Mesenchymal stem cell (in vitro differentiated cells and primary cell): ENCODE results near the gene LINGO4.

ENCODE experiments used
- DNase-seq: peaks from one replicate; pipeline ENCODE4 v3.0.0-alpha.2; 2013
- H2AFZ ChIP-seq: one replicate; pipeline ENCODE4 v1.6.1; 2013; ENCODE audit warnings: low read depth, mild to moderate bottlenecking, control low read depth, inconsistent platforms, low read length, moderate library complexity
- H2AK5ac ChIP-seq: 2 replicates; pipeline ENCODE4 v1.6.1; 2013; ENCODE audit warnings: low read length, moderate library complexity, mild to moderate bottlenecking, inconsistent platforms; ENCODE audit not compliant: severe bottlenecking
- H2BK120ac ChIP-seq: one replicate; pipeline ENCODE4 v1.6.1; 2013; ENCODE audit warnings: low read depth, mild to moderate bottlenecking, inconsistent platforms, low read length, moderate library complexity
- H2BK12ac ChIP-seq, 2 experiments: one replicate each; pipeline ENCODE4 v1.6.1; 2013; ENCODE audit warnings: inconsistent platforms in 2 of 2, low read length in 2 of 2, mild to moderate bottlenecking in 2 of 2, moderate library complexity in 2 of 2, control low read depth in 1 of 2
- H2BK15ac ChIP-seq: one replicate; pipeline ENCODE4 v1.6.1; 2013; ENCODE audit warnings: mild to moderate bottlenecking, low read depth, inconsistent platforms; ENCODE audit not compliant: poor library complexity, severe bottlenecking
- H2BK5ac ChIP-seq: 2 replicates; pipeline ENCODE4 v1.6.1; 2013; ENCODE audit warnings: low read depth, mild to moderate bottlenecking, low read length, control low read depth, inconsistent platforms; ENCODE audit not compliant: poor library complexity, severe bottlenecking
- H3K14ac ChIP-seq, 2 experiments: one replicate each; pipeline ENCODE4 v1.6.1; 2013; ENCODE audit warnings: inconsistent platforms in 2 of 2, low read length in 2 of 2, control low read depth in 1 of 2, mild to moderate bottlenecking in 1 of 2, moderate library complexity in 1 of 2
- H3K18ac ChIP-seq, 2 experiments: one replicate each; pipeline ENCODE4 v1.6.1; 2013; ENCODE audit warnings: inconsistent platforms in 2 of 2, low read length in 2 of 2, control low read depth in 1 of 2, low read depth in 1 of 2, mild to moderate bottlenecking in 1 of 2
- H3K23ac ChIP-seq, 2 experiments: one replicate each; pipeline ENCODE4 v1.6.1; 2013; ENCODE audit warnings: inconsistent platforms in 2 of 2, low read length in 2 of 2, mild to moderate bottlenecking in 2 of 2, moderate library complexity in 2 of 2, control low read depth in 1 of 2
- H3K27ac ChIP-seq: 2 replicates; pipeline ENCODE4 v1.5.1; 2013; ENCODE audit warnings: mild to moderate bottlenecking, moderate library complexity, low read length, control low read depth, inconsistent platforms; ENCODE audit not compliant: poor library complexity, severe bottlenecking
- H3K27me3 ChIP-seq, 2 experiments: 2 replicates each; pipeline versions ENCODE4 v1.6.1 to v1.7.0; 2013; ENCODE audit warnings: low read length in 2 of 2, mild to moderate bottlenecking in 2 of 2, moderate library complexity in 2 of 2, control low read depth in 1 of 2, inconsistent platforms in 1 of 2; ENCODE audit not compliant: control insufficient read depth in 1 of 2, insufficient read depth in 1 of 2
- H3K36me3 ChIP-seq, 2 experiments: 2 replicates each; pipeline versions ENCODE4 v1.6.1 to v1.7.0; 2013; ENCODE audit warnings: low read length in 2 of 2, control low read depth in 1 of 2, inconsistent platforms in 1 of 2, low read depth in 1 of 2, mild to moderate bottlenecking in 1 of 2; ENCODE audit not compliant: insufficient read depth in 2 of 2, control insufficient read depth in 1 of 2
- H3K4ac ChIP-seq, 2 experiments: one replicate each; pipeline ENCODE4 v1.6.1; 2013; ENCODE audit warnings: inconsistent platforms in 2 of 2, low read length in 2 of 2, mild to moderate bottlenecking in 2 of 2, moderate library complexity in 2 of 2, control low read depth in 1 of 2, low read depth in 1 of 2
- H3K4me1 ChIP-seq: 2 replicates; pipeline ENCODE4 v1.6.1; 2013; ENCODE audit warnings: low read depth, low read length, control low read depth; ENCODE audit not compliant: control insufficient read depth, insufficient read depth
- H3K4me2 ChIP-seq: 2 replicates; pipeline ENCODE4 v1.6.1; 2013; ENCODE audit warnings: low read length, mild to moderate bottlenecking, inconsistent platforms; ENCODE audit not compliant: poor library complexity, severe bottlenecking
- H3K4me3 ChIP-seq, 2 experiments: 2 replicates each; pipeline versions ENCODE4 v1.5.1 to v1.7.0; 2013; ENCODE audit warnings: low read length in 2 of 2, mild to moderate bottlenecking in 2 of 2, control low read depth in 1 of 2, low read depth in 1 of 2; ENCODE audit not compliant: insufficient read depth in 1 of 2
- H3K79me1 ChIP-seq: replicated peaks from 2 replicates; pipeline ENCODE4 v1.6.1; 2013; ENCODE audit warnings: mild to moderate bottlenecking, control low read depth, low read length, inconsistent platforms; ENCODE audit not compliant: poor library complexity, severe bottlenecking
- H3K9ac ChIP-seq: 2 replicates; pipeline ENCODE4 v1.7.0; 2013; ENCODE audit warnings: mild to moderate bottlenecking, low read length, moderate library complexity
- H3K9me3 ChIP-seq: 2 replicates; pipeline ENCODE4 v1.7.0; 2013; ENCODE audit warnings: mild to moderate bottlenecking, low read length; ENCODE audit not compliant: control insufficient read depth
- H4K8ac ChIP-seq: one replicate; pipeline ENCODE4 v1.6.1; 2013; ENCODE audit warnings: inconsistent platforms, mild to moderate bottlenecking, low read length, moderate library complexity
- H4K91ac ChIP-seq: one replicate; pipeline ENCODE4 v1.6.1; 2013; ENCODE audit warnings: mild to moderate bottlenecking, low read length, inconsistent platforms
- WGBS: methylation state at CpG from one replicate; pipeline ENCODE4 v1.1.7; 2013; ENCODE audit warnings: mixed read lengths; 5-methylcytosine and 5-hydroxymethylcytosine counted together

LINGO4 gene

DNA sequence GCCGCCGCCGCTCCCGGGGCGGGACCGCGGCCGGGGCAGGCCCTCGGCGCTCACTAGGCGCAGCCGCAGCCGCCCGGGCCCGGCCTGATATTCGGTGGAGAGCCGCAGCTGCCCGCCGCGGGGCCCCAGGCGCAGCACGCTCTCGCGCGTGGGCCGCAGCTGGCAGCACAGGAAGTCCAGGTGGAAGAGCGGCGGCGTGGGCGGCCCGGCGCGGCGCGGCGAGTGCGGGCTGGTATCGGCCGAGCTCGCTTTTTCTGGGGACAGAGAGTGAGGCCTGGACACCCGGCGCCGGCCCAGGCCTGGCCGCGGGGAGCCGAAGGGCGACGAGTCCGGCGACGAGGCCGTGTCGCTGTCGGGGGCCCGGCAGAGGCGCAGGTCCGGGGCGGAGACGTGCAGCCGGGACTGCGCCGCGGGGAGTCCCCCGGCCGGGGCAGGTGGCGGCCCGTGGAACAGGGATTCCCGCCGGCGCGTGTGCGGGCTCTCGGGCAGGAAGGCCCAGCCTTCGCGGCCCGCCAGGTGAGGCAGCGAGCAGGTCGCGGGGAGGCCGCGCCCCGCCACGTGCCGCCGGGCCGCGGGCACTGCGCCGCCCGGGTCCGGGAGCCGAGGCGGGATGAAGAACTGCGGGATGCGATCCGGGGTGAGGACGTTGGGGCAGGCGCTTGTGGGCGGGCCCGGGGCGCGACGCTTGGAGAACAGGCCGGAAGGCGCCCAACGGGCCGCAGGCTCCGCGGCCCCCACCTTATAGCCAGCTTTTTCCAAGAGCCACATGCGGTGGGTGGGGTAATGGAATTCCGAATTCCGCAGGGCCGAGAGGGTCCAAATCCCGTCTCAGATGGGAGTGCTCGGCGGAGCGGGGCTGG lies 33.2 kb upstream of the LINGO4 start:
- Histone ChIP-seq H3K4me2 (peak overlapping the region; percentile 79), H3K18ac (no peak overlapping the region), H3K14ac (no peak overlapping the region), H2AFZ (peak overlapping the region; percentile 1), H3K79me1 (no peaks in the 10 kb centered on the region), H3K9ac (peak overlapping the region; percentile 18), H3K36me3 (no peaks in the 10 kb centered on the region), H4K8ac (no peak overlapping the region), H2BK5ac (no peak overlapping the region), H3K4me3 (peak overlapping the region; percentile 43 to 51), H3K4ac (no peak overlapping the region), H2AK5ac (no peak overlapping the region), H3K23ac (peak overlapping the region in 1 of 2 experiments; percentile 65), H3K4me1 (peaks cover 20% of the 10 kb centered on the region), H3K9me3 (no peaks in the 10 kb centered on the region), H3K27ac (no peak overlapping the region), H2BK15ac (no peak overlapping the region), H2BK120ac (no peak overlapping the region), H2BK12ac (no peak overlapping the region), H3K27me3 (peaks cover 41 to 43% of the 10 kb centered on the region in 2 experiments), H4K91ac (no peak overlapping the region)
- peak; percentile 11 for DNase-seq
- 4% methylated on average over 79 of the region's 117 CpGs for WGBS

DNA sequence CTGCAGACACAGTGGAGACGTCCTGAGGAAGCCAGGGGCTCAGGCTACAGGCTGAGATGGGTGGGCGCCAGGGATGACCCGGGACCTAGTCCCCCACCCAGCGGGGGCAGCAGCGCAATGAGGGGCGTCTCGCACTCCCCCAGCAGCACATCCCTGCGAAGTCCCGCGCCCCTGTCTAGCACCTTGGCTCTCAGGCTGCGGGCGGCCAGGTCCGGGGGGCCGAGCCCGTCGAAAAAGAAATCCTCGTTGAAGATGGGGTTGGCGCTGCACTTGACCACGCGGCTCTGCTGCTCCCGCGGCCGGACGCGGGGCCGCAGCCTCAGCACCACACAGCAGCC lies 32.6 kb upstream of the LINGO4 start:
- Histone ChIP-seq H3K14ac (no peak overlapping the region), H2AFZ (no peak overlapping the region), H2BK15ac (no peak overlapping the region), H3K27me3 (peaks cover 43 to 47% of the 10 kb centered on the region in 2 experiments), H3K18ac (no peak overlapping the region), H3K9me3 (no peaks in the 10 kb centered on the region), H3K23ac (no peak overlapping the region), H2BK120ac (no peak overlapping the region), H3K4me1 (peaks cover 20% of the 10 kb centered on the region), H3K36me3 (no peaks in the 10 kb centered on the region), H3K4me2 (peak overlapping the region; percentile 79), H2BK12ac (no peak overlapping the region), H2BK5ac (no peak overlapping the region), H3K79me1 (no peaks in the 10 kb centered on the region), H2AK5ac (no peak overlapping the region), H3K9ac (no peak overlapping the region), H3K4ac (no peak overlapping the region), H4K91ac (no peak overlapping the region), H4K8ac (no peak overlapping the region), H3K4me3 (peak overlapping the region; percentile 43 to 51), H3K27ac (no peak overlapping the region)
- 5% methylated on average over 19 of the region's 26 CpGs for WGBS
- no peak for DNase-seq

DNA sequence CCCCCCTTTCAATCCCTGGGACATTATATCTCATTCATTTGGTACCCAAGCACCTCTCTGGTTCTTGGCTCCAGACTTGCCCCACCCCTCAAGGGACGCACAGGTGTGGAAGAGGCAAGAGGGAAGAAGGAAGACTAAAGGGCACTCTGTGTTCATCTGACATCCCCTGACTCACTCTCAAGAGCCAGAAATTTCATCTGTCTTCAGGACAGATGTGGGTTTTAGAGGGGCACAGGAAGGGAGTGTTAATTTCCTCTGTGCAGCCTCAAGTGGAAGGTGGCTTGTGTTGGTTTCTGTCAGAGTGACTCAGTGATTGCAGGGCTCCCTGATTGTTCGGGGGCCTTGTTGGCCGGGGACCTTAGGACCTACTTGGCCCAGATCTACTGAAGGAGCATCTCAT lies 32.0 kb upstream of the LINGO4 start:
- no peaks in the 10 kb centered on the region for H3K9me3 ChIP-seq
- no peak overlapping the region for H2BK5ac ChIP-seq
- H3K23ac ChIP-seq, result no peak overlapping the region
- no peaks in the 10 kb centered on the region for H3K36me3 ChIP-seq
- no peak overlapping the region for H3K9ac ChIP-seq
- H3K14ac ChIP-seq, result no peak overlapping the region
- H4K91ac ChIP-seq, result no peak overlapping the region
- no peak overlapping the region for H2AK5ac ChIP-seq
- no peak overlapping the region for H3K4me3 ChIP-seq
- WGBS, result 85% methylated on average over 3 of the region's 3 CpGs
- no peak overlapping the region for H3K4ac ChIP-seq
- peaks cover 43 to 54% of the 10 kb centered on the region in 2 experiments for H3K27me3 ChIP-seq
- no peak overlapping the region for H2BK15ac ChIP-seq
- no peak for DNase-seq
- H3K18ac ChIP-seq, result no peak overlapping the region
- H3K79me1 ChIP-seq, result no peaks in the 10 kb centered on the region
- no peak overlapping the region for H2BK12ac ChIP-seq
- H4K8ac ChIP-seq, result no peak overlapping the region
- H2AFZ ChIP-seq, result no peak overlapping the region
- H3K4me1 ChIP-seq, result peaks cover 22% of the 10 kb centered on the region
- no peak overlapping the region for H2BK120ac ChIP-seq
- H3K27ac ChIP-seq, result no peak overlapping the region
- no peak overlapping the region for H3K4me2 ChIP-seq

DNA sequence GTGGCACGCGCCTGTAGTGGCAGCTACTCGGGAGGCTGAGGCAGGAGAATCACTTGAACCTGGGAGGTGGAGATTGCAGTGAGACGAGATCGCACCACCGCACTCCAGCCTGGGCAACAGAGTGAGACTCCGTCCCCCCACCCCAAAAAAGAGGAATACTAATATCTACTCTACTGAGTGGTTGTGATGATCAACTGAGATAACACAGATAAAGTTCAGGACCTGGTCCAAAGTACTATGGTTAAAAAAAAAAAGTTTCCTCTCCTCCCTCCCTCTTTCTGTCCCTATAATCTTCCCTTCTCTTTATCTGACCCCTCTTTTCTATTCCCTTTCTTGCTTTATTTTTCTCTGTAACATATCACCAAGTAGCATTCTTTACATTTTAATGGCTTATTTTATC lies 30.4 kb upstream of the LINGO4 start:
- H3K79me1 ChIP-seq, result no peaks in the 10 kb centered on the region
- H3K4me1 ChIP-seq, result peaks cover 22% of the 10 kb centered on the region
- H2BK12ac ChIP-seq, result no peak overlapping the region
- no peaks in the 10 kb centered on the region for H3K9me3 ChIP-seq
- 83% methylated on average over 3 of the region's 7 CpGs for WGBS
- no peak overlapping the region for H4K91ac ChIP-seq
- no peak overlapping the region for H2AK5ac ChIP-seq
- no peak overlapping the region for H3K4me2 ChIP-seq
- no peaks in the 10 kb centered on the region for H3K36me3 ChIP-seq
- H3K27ac ChIP-seq, result no peak overlapping the region
- H2AFZ ChIP-seq, result no peak overlapping the region
- no peak overlapping the region for H2BK15ac ChIP-seq
- no peak overlapping the region for H3K4me3 ChIP-seq
- H2BK120ac ChIP-seq, result no peak overlapping the region
- no peak overlapping the region for H3K14ac ChIP-seq
- H3K18ac ChIP-seq, result no peak overlapping the region
- H3K4ac ChIP-seq, result no peak overlapping the region
- H3K27me3 ChIP-seq, result peaks cover 40 to 67% of the 10 kb centered on the region in 2 experiments
- no peak overlapping the region for H2BK5ac ChIP-seq
- no peak for DNase-seq
- no peak overlapping the region for H3K9ac ChIP-seq
- H3K23ac ChIP-seq, result no peak overlapping the region
- no peak overlapping the region for H4K8ac ChIP-seq
